ENCODE measurements around the gene ITGA6. TPM values are rescaled to one million over a fixed set of nuclear protein-coding genes. Genes with fewer than 3 reads are reported as not detected.

ITGA6 gene
- total and polyA plus RNA-seq, 2 donors (not counting 1 experiment from before 2014, with no cell fraction given): 6.4 to 19.8 TPM

DNA sequence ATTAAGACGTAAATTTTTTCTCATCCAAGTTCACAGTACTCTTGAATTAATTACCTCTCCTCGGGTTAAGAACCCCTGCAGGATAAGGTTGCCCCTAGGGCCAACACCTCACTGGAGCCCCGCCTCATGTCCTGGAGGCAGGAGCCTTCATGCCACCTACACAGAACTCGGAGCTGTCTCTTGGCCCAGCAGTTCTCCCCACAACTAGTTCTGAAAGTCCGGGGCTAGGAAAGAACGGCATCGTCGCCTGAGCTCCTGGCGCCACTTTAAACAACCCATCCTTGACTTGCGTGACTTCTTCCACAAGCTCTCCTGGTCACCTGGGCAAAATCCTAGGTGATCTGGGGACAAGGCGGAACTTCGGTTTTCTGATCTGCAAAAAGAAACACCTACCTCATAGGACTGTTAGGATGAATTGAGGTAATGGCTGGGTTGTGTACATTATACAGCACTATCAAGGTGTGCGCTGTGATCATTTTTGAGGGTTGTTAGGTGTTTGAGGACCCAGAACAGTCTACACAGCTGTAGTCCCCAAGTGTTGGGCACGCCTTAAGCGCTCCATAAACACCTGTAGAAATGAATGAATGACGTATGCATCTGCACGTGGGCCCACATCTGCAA lies 641 bp upstream of the ITGA6 start:
- peak overlapping the region in 3 of 4 experiments; percentile 41 to 77 (median 50) for H3K4me3 ChIP-seq (replicated peaks in 1 of 4; ENCODE audit: control extremely low read depth in 1 of 4, insufficient read depth in 1 of 4, low read depth in 3 of 4, low read length in 4 of 4)
- H3K9ac ChIP-seq (ENCODE audit: insufficient read depth, low read length): no peak overlapping the region
- H2AFZ ChIP-seq (ENCODE audit: low read length): no peak overlapping the region
- no peak for TF ChIP-seq EZH2 (IDR thresholded peaks at IDR 0.05; ENCODE audit: low read length, missing control alignments)
- TF ChIP-seq, protein P1, sequence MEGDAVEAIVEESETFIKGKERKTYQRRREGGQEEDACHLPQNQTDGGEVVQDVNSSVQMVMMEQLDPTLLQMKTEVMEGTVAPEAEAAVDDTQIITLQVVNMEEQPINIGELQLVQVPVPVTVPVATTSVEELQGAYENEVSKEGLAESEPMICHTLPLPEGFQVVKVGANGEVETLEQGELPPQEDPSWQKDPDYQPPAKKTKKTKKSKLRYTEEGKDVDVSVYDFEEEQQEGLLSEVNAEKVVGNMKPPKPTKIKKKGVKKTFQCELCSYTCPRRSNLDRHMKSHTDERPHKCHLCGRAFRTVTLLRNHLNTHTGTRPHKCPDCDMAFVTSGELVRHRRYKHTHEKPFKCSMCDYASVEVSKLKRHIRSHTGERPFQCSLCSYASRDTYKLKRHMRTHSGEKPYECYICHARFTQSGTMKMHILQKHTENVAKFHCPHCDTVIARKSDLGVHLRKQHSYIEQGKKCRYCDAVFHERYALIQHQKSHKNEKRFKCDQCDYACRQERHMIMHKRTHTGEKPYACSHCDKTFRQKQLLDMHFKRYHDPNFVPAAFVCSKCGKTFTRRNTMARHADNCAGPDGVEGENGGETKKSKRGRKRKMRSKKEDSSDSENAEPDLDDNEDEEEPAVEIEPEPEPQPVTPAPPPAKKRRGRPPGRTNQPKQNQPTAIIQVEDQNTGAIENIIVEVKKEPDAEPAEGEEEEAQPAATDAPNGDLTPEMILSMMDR (conservative IDR thresholded peaks at IDR 0.05 in 1 of 2, IDR thresholded peaks at IDR 0.05 in 1 of 2; ENCODE audit: low read depth in 1 of 2, low read length in 2 of 2): no peak
- peak overlapping the region; percentile 41 for H3K4me2 ChIP-seq (ENCODE audit: extremely low read depth, insufficient read depth, low read length)
- H3K79me2 ChIP-seq (ENCODE audit: control insufficient read depth, insufficient read depth, low read length): peaks cover 4% of the 10 kb centered on the region
- no peaks in the 10 kb centered on the region for H3K36me3 ChIP-seq (ENCODE audit: control insufficient read depth, insufficient read depth, low read length)
- no peaks in the 10 kb centered on the region for H3K9me3 ChIP-seq (ENCODE audit: control insufficient read depth, insufficient read depth, low read depth, low read length)
- H4K20me1 ChIP-seq (ENCODE audit: control insufficient read depth, extremely low read depth, insufficient read depth, low read length): no peaks in the 10 kb centered on the region
- H3K4me1 ChIP-seq (ENCODE audit: control insufficient read depth, extremely low read depth, insufficient read depth, low read length): peaks cover 4% of the 10 kb centered on the region
- H3K27me3 ChIP-seq (ENCODE audit: control insufficient read depth, insufficient read depth, low read length): no peaks in the 10 kb centered on the region
- no peak for DNase-seq (ENCODE audit: low read depth in 2 of 2)
- H3K27ac ChIP-seq (ENCODE audit: insufficient read depth, low read length): no peak overlapping the region

DNA sequence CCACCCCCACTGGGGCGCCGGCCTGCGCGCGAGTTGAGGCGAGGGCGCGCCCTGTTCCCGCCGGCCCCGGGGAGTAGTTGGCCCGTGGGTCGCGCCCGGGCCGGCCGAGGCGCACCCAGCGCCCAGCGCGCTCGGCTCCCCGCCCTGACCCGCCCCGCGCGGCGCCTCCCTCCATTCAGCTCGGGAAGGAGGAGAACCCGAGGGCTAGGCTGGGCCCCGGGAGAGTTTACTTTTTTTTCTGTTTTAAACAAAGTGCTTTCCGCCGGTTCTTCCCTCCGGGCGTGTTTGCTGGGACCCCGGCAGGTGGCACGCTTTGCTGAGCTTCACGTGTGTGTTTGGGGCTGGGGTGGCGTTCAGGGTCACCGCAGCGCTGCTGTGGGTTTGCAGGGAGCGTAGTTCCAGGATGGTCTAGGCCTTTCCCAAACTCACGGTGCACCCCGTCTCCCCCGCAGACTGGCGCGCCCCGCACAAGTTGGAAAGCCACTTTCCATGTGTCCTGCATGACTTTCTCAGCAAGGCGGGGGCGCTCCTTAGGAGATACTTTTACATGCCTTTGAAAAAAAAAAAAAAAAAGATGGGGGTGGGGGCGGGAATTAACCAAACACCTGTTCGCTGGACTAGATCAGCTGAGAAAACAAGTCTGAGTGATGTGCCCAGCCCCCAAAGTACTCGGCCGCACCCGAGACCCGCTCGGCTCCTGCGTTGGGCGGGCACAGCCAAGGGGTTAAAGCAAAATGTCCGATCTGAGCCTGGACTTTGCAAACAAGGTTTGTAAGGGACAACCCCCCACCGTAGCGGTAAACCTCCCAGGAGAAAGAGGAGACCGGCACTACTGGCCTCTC lies 825 bp downstream of the ITGA6 start:
- Histone ChIP-seq H3K9me3 (ENCODE audit: control insufficient read depth, insufficient read depth, low read depth, low read length) (no peaks in the 10 kb centered on the region), H3K79me2 (ENCODE audit: control insufficient read depth, insufficient read depth, low read length) (peaks cover 7% of the 10 kb centered on the region), H3K4me2 (ENCODE audit: extremely low read depth, insufficient read depth, low read length) (peak overlapping the region; percentile 87), H3K4me1 (ENCODE audit: control insufficient read depth, extremely low read depth, insufficient read depth, low read length) (peaks cover 4% of the 10 kb centered on the region), H3K36me3 (ENCODE audit: control insufficient read depth, insufficient read depth, low read length) (no peaks in the 10 kb centered on the region), H4K20me1 (ENCODE audit: control insufficient read depth, extremely low read depth, insufficient read depth, low read length) (no peaks in the 10 kb centered on the region), H3K9ac (ENCODE audit: insufficient read depth, low read length) (peak overlapping the region; percentile 46), H3K27ac (ENCODE audit: insufficient read depth, low read length) (peak overlapping the region; percentile 31), H3K4me3 (replicated peaks in 1 of 4; ENCODE audit: control extremely low read depth in 1 of 4, insufficient read depth in 1 of 4, low read depth in 3 of 4, low read length in 4 of 4) (peak overlapping the region; percentile 41 to 77 (median 58)), H3K27me3 (ENCODE audit: control insufficient read depth, insufficient read depth, low read length) (no peaks in the 10 kb centered on the region), H2AFZ (ENCODE audit: low read length) (peak overlapping the region; percentile 63)
- TF ChIP-seq, protein P1 (conservative IDR thresholded peaks at IDR 0.05 in 1 of 2, IDR thresholded peaks at IDR 0.05 in 1 of 2; ENCODE audit: low read depth in 1 of 2, low read length in 2 of 2): peak in 1 of 2 donors; percentile 16
- TF ChIP-seq EZH2 (IDR thresholded peaks at IDR 0.05; ENCODE audit: low read length, missing control alignments): no peak
- peak; percentile 18 to 23 for DNase-seq (ENCODE audit: low read depth in 2 of 2)

DNA sequence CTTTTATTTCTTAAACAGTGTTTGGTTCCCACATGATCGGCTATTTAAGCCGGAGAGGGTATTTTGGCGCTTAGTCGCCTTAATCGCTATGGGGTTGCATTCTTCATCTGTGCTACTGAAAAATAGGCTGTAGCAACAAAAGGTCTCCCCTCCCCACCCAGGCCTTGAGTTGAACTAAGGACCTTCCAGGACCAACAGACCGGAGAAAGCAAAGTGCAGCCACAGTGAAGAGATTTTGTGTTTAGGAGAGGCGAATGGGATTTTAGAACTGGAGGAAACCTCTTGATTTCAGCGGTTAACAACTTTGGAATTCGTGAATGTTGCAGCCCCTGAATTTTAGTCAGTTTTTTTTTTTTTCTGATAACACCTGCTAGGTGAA lies 1.4 kb downstream of the ITGA6 start:
- H3K27me3 ChIP-seq (ENCODE audit: control insufficient read depth, insufficient read depth, low read length): no peaks in the 10 kb centered on the region
- H2AFZ ChIP-seq (ENCODE audit: low read length): no peak overlapping the region
- no peak for DNase-seq (ENCODE audit: low read depth in 2 of 2)
- H3K36me3 ChIP-seq (ENCODE audit: control insufficient read depth, insufficient read depth, low read length): no peaks in the 10 kb centered on the region
- H3K4me1 ChIP-seq (ENCODE audit: control insufficient read depth, extremely low read depth, insufficient read depth, low read length): peaks cover 4% of the 10 kb centered on the region
- H3K4me3 ChIP-seq (replicated peaks in 1 of 4; ENCODE audit: control extremely low read depth in 1 of 4, insufficient read depth in 1 of 4, low read depth in 3 of 4, low read length in 4 of 4): peak overlapping the region; percentile 41 to 77 (median 58)
- H3K4me2 ChIP-seq (ENCODE audit: extremely low read depth, insufficient read depth, low read length): peak overlapping the region; percentile 87
- no peak overlapping the region for H3K9ac ChIP-seq (ENCODE audit: insufficient read depth, low read length)
- TF ChIP-seq EZH2 (IDR thresholded peaks at IDR 0.05; ENCODE audit: low read length, missing control alignments): no peak
- TF ChIP-seq, protein P1 (conservative IDR thresholded peaks at IDR 0.05 in 1 of 2, IDR thresholded peaks at IDR 0.05 in 1 of 2; ENCODE audit: low read depth in 1 of 2, low read length in 2 of 2): no peak
- no peaks in the 10 kb centered on the region for H4K20me1 ChIP-seq (ENCODE audit: control insufficient read depth, extremely low read depth, insufficient read depth, low read length)
- H3K9me3 ChIP-seq (ENCODE audit: control insufficient read depth, insufficient read depth, low read depth, low read length): no peaks in the 10 kb centered on the region
- H3K27ac ChIP-seq (ENCODE audit: insufficient read depth, low read length): no peak overlapping the region
- H3K79me2 ChIP-seq (ENCODE audit: control insufficient read depth, insufficient read depth, low read length): peaks cover 10% of the 10 kb centered on the region

Data from fibroblast of lung (primary cell).